GM21723 (cell line): Measurements from ENCODE around the gene MYO1D.
A peak's percentile ranks its signal among the peaks of the same experiment; 100 is the strongest.
"Not testable (repeated sequence)": the region's sequence is repeated elsewhere in the genome, so short reads cannot be mapped to it uniquely, and the experiment has no call there.

ENCODE experiments used
- ATAC-seq: cut with Tn5 transposase; IDR thresholded peaks from one replicate; pipeline ENCODE4 v1.9.1; 2021; ENCODE audit warnings: mild to moderate bottlenecking, moderate library complexity; ENCODE audit not compliant: unreplicated experiment

MYO1D gene

GRCh38 chr17:32896647-32897258 is 19.8 kb upstream of the MYO1D start:
- no peak for ATAC-seq

- ATAC-seq = no peak
These were observed 17.3 kb upstream of the MYO1D start for GRCh38 chr17:32894245-32894644.

GRCh38 chr17:32887410-32887809 is 10.5 kb upstream of the MYO1D start:
- not testable (repeated sequence) for ATAC-seq

GRCh38 chr17:32886951-32887350 is 10.0 kb upstream of the MYO1D start:
- ATAC-seq = not testable (repeated sequence)

GRCh38 chr17:32882734-32883133 is 5.8 kb upstream of the MYO1D start:
- no peak for ATAC-seq

- no peak for ATAC-seq
These were observed 5.1 kb upstream of the MYO1D start for GRCh38 chr17:32882029-32882428.

- ATAC-seq = no peak
These were observed 3.9 kb upstream of the MYO1D start for GRCh38 chr17:32880671-32881453.

GRCh38 chr17:32879134-32879533 is 2.2 kb upstream of the MYO1D start:
- no peak for ATAC-seq

- ATAC-seq = no peak
These were observed 1.3 kb upstream of the MYO1D start for GRCh38 chr17:32878211-32878610.

- ATAC-seq = peak; percentile 86
These were observed 340 bp upstream of the MYO1D start for GRCh38 chr17:32877164-32877764.

GRCh38 chr17:32875923-32876416 is 954 bp downstream of the MYO1D start:
- ATAC-seq = no peak

GRCh38 chr17:32875230-32875917 is 1.6 kb downstream of the MYO1D start:
- no peak for ATAC-seq

- no peak for ATAC-seq
These were observed 3.8 kb downstream of the MYO1D start for GRCh38 chr17:32873114-32873513.

GRCh38 chr17:32871746-32872145 is 5.2 kb downstream of the MYO1D start:
- no peak for ATAC-seq

GRCh38 chr17:32870969-32871368 is 6.0 kb downstream of the MYO1D start:
- ATAC-seq = no peak

GRCh38 chr17:32870027-32870670 is 6.8 kb downstream of the MYO1D start:
- ATAC-seq = no peak

GRCh38 chr17:32869345-32870026 is 7.4 kb downstream of the MYO1D start:
- no peak for ATAC-seq

GRCh38 chr17:32865141-32865540 is 11.8 kb downstream of the MYO1D start:
- no peak for ATAC-seq

- ATAC-seq = no peak
These were observed 13.4 kb downstream of the MYO1D start for GRCh38 chr17:32863559-32863958.

GRCh38 chr17:32862940-32863339 is 14.0 kb downstream of the MYO1D start:
- no peak for ATAC-seq
